ENCODE data around the gene SPPL2A.

SPPL2A gene

DNA sequence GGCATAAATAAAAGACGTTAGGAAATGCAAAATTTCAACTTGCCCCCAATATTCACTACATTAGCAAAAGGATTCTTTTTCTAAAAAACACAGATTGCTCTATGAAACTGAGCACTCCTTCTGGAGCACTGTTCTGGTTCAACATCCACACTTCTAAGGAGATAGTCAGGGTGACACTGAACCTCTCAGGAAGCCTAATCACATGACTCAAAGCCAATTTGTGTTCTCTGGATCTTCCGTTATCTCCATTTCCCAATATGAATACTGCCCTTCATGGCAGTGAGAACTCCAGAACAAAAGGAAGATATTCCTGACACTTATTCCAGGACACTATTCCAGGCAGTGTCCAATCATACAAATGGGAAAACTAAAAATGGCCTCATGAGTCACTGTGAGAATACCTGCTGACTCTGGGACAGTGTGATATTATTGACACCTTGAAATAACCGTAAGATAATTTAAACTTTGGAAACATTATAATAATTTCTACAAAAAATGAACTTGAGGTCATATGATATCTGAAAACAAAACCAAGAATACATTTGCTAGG is 57.6 kb downstream of the SPPL2A start:
- H3K9me3 ChIP-seq (ENCODE audit: low read length) = no peaks in the 10 kb centered on the region
- H3K79me2 ChIP-seq (ENCODE audit: insufficient read depth, low read length) = no peaks in the 10 kb centered on the region
- peaks cover 8% of the 10 kb centered on the region; the same call in 1 of the 2 replicates for H3K36me3 ChIP-seq (ENCODE audit: insufficient read depth, low read length)
- H4K20me1 ChIP-seq (ENCODE audit: insufficient read depth, low read length) = no peaks in the 10 kb centered on the region
- no peak overlapping the region for H3K4me2 ChIP-seq (ENCODE audit: low read length)
- TF ChIP-seq, protein P1, sequence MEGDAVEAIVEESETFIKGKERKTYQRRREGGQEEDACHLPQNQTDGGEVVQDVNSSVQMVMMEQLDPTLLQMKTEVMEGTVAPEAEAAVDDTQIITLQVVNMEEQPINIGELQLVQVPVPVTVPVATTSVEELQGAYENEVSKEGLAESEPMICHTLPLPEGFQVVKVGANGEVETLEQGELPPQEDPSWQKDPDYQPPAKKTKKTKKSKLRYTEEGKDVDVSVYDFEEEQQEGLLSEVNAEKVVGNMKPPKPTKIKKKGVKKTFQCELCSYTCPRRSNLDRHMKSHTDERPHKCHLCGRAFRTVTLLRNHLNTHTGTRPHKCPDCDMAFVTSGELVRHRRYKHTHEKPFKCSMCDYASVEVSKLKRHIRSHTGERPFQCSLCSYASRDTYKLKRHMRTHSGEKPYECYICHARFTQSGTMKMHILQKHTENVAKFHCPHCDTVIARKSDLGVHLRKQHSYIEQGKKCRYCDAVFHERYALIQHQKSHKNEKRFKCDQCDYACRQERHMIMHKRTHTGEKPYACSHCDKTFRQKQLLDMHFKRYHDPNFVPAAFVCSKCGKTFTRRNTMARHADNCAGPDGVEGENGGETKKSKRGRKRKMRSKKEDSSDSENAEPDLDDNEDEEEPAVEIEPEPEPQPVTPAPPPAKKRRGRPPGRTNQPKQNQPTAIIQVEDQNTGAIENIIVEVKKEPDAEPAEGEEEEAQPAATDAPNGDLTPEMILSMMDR (IDR thresholded peaks at IDR 0.05; ENCODE audit: low read length) = no peak
- no peak for TF ChIP-seq EZH2 (IDR thresholded peaks at IDR 0.05; ENCODE audit: borderline replicate concordance, low read length)
- no peaks in the 10 kb centered on the region for H3K9me2 ChIP-seq (ENCODE audit: low read depth, low read length)
- no peak overlapping the region for H3K27ac ChIP-seq (ENCODE audit: low read depth, low read length, poor library complexity, severe bottlenecking)
- no peak overlapping the region for H3K4me3 ChIP-seq (ENCODE audit: low read depth, low read length, poor library complexity, severe bottlenecking)
- H2AFZ ChIP-seq (ENCODE audit: low read length) = no peak overlapping the region
- H3K4me1 ChIP-seq (ENCODE audit: insufficient read depth, low read length, severe bottlenecking) = no peaks in the 10 kb centered on the region
- no peak overlapping the region for H3K9ac ChIP-seq (ENCODE audit: low read length)
- H3K27me3 ChIP-seq (ENCODE audit: insufficient read depth, low read length) = no peaks in the 10 kb centered on the region
- H3F3A ChIP-seq (ENCODE audit: insufficient read depth, low read length) = no peaks in the 10 kb centered on the region

DNA sequence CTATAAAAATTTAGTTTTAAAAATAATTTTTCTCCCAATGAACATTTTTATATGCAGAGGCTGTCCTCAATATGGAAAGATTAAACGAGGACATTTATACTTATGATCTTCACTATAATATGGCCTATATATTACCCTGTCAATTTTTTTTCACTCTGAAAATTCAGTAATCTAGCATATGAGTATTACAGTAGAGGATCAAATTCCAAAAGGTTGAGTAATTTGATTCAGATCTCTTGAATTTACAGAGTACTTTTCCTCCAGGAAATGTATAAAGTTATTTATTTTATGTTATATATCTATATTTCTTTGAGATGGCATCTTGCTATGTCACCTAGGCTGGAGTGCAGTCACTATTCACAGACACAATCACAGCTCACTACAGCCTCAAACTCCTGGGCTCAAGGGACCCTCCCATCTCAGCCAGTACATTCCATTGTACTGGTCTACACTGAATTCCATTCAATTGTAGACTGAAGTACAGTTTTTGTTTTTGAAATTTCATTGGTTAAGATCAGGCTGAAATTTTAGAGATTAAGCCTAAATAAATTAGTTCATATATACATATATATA is 62.7 kb downstream of the SPPL2A start:
- Histone ChIP-seq H3K4me3 (ENCODE audit: low read depth, low read length, poor library complexity, severe bottlenecking) (no peak overlapping the region), H3K27ac (ENCODE audit: low read depth, low read length, poor library complexity, severe bottlenecking) (no peak overlapping the region), H3K27me3 (ENCODE audit: insufficient read depth, low read length) (no peaks in the 10 kb centered on the region), H3F3A (ENCODE audit: insufficient read depth, low read length) (peaks cover 3% of the 10 kb centered on the region; the same call in 1 of the 2 replicates), H3K4me1 (ENCODE audit: insufficient read depth, low read length, severe bottlenecking) (no peaks in the 10 kb centered on the region), H3K9me2 (ENCODE audit: low read depth, low read length) (no peaks in the 10 kb centered on the region), H4K20me1 (ENCODE audit: insufficient read depth, low read length) (no peaks in the 10 kb centered on the region), H3K36me3 (ENCODE audit: insufficient read depth, low read length) (peaks cover 5% of the 10 kb centered on the region; the same call in 1 of the 2 replicates), H3K79me2 (ENCODE audit: insufficient read depth, low read length) (no peaks in the 10 kb centered on the region), H2AFZ (ENCODE audit: low read length) (no peak overlapping the region), H3K4me2 (ENCODE audit: low read length) (no peak overlapping the region), H3K9me3 (ENCODE audit: low read length) (no peaks in the 10 kb centered on the region), H3K9ac (ENCODE audit: low read length) (no peak overlapping the region)
- TF ChIP-seq EZH2 (IDR thresholded peaks at IDR 0.05; ENCODE audit: borderline replicate concordance, low read length) = no peak
- TF ChIP-seq, protein P1 (IDR thresholded peaks at IDR 0.05; ENCODE audit: low read length) = no peak

DNA sequence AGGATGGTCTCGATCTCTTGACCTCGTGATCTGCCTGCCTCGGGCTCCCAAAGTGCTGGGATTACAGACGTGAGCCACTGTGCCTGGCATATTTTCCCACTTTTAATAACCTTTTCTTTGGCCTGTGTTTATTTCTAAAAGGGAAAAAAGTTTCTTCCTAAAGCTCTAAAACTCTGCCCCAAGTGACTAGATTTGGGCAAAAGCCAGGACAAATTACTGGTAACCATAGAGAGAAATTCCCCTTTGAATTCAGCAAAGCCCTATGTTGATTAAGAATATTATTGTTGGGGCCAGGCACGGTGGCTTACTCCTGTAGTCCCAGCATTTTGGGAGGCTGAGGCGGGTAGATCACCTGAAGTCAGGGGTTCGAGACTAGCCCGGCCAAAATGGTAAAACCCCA is 67.4 kb downstream of the SPPL2A start:
- H4K20me1 ChIP-seq (ENCODE audit: insufficient read depth, low read length) = no peaks in the 10 kb centered on the region
- H3K79me2 ChIP-seq (ENCODE audit: insufficient read depth, low read length) = no peaks in the 10 kb centered on the region
- H3K4me1 ChIP-seq (ENCODE audit: insufficient read depth, low read length, severe bottlenecking) = no peaks in the 10 kb centered on the region
- H3K9me2 ChIP-seq (ENCODE audit: low read depth, low read length) = no peaks in the 10 kb centered on the region
- H3F3A ChIP-seq (ENCODE audit: insufficient read depth, low read length) = peaks cover 3% of the 10 kb centered on the region; the same call in 1 of the 2 replicates
- H3K36me3 ChIP-seq (ENCODE audit: insufficient read depth, low read length) = no peaks in the 10 kb centered on the region
- no peak overlapping the region for H2AFZ ChIP-seq (ENCODE audit: low read length)
- no peak for TF ChIP-seq EZH2 (IDR thresholded peaks at IDR 0.05; ENCODE audit: borderline replicate concordance, low read length)
- TF ChIP-seq, protein P1 (IDR thresholded peaks at IDR 0.05; ENCODE audit: low read length) = no peak
- no peaks in the 10 kb centered on the region for H3K9me3 ChIP-seq (ENCODE audit: low read length)
- H3K27me3 ChIP-seq (ENCODE audit: insufficient read depth, low read length) = no peaks in the 10 kb centered on the region
- H3K4me3 ChIP-seq (ENCODE audit: low read depth, low read length, poor library complexity, severe bottlenecking) = no peak overlapping the region
- no peak overlapping the region for H3K27ac ChIP-seq (ENCODE audit: low read depth, low read length, poor library complexity, severe bottlenecking)
- no peak overlapping the region for H3K4me2 ChIP-seq (ENCODE audit: low read length)
- H3K9ac ChIP-seq (ENCODE audit: low read length) = no peak overlapping the region

Data from OCI-LY1 (cell line).